ENCODE measurements around the gene SSTR5.

DNA sequence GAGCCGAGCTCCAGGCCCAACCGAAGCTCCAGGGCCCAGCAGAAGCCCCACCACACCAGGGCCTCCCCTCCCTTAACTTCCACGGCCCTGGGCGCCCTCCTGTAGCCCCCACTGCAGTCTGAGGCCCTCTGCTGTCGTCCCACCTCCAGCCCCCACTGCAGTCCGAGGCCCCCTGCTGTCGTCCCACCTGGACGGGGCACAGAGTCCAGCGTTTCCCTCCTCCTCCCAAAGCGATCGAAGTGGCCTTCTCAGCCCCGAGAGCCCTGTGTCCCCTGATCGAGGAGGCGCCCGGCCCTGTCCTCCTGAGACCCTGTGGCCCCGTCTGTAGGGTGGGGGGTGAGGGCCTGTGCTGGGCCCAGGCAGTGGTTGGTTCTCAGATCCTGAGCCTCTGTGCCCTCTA, 54.6 kb downstream of the SSTR5 start:
- TF ChIP-seq POLR2A (IDR thresholded peaks at IDR 0.05; ENCODE audit: low read length) (no peak), GATA1 (IDR thresholded peaks at IDR 0.05; ENCODE audit: low read depth, low read length) (no peak)

All from erythroblast (primary cell).